GM18517 (cell line): Measurements from ENCODE around the gene HCRT.
"Not testable (repeated sequence)": the region's sequence is repeated elsewhere in the genome, so short reads cannot be mapped to it uniquely, and the experiment has no call there.

Source experiments
- ATAC-seq: cut with Tn5 transposase; IDR thresholded peaks from one replicate; pipeline ENCODE4 v1.9.1; 2021; ENCODE audit warnings: mild to moderate bottlenecking, moderate library complexity; ENCODE audit not compliant: unreplicated experiment

Gene HCRT

GRCh38 chr17:42184713-42185620 is at the start of gene HCRT:
Gene HCRT, minus strand, starts transcription at chr17:42185452. Its CDS starts 87 bp downstream, at chr17:42185365.
- no peak for ATAC-seq

GRCh38 chr17:42233994-42234393 is 48.7 kb upstream of the HCRT start:
- no peak for ATAC-seq

- ATAC-seq: no peak
Observed at GRCh38 chr17:42233156-42233555, 47.9 kb upstream of the HCRT start.

GRCh38 chr17:42230225-42230624 is 45.0 kb upstream of the HCRT start:
- no peak for ATAC-seq

- no peak for ATAC-seq
Observed at GRCh38 chr17:42227849-42228700, 42.8 kb upstream of the HCRT start.

GRCh38 chr17:42225646-42226045 is 40.4 kb upstream of the HCRT start:
- no peak for ATAC-seq

GRCh38 chr17:42224651-42225050 is 39.4 kb upstream of the HCRT start:
- no peak for ATAC-seq

GRCh38 chr17:42221886-42222745 is 36.9 kb upstream of the HCRT start:
- no peak for ATAC-seq

GRCh38 chr17:42219280-42219679 is 34.0 kb upstream of the HCRT start:
- not testable (repeated sequence) for ATAC-seq

- no peak for ATAC-seq
Observed at GRCh38 chr17:42214156-42214555, 28.9 kb upstream of the HCRT start.

GRCh38 chr17:42212382-42212781 is 27.1 kb upstream of the HCRT start:
- no peak for ATAC-seq

- ATAC-seq: not testable (repeated sequence)
Observed at GRCh38 chr17:42211921-42212341, 26.7 kb upstream of the HCRT start.

GRCh38 chr17:42210046-42210445 is 24.8 kb upstream of the HCRT start:
- no peak for ATAC-seq

GRCh38 chr17:42206153-42206612 is 20.9 kb upstream of the HCRT start:
- ATAC-seq: not testable (repeated sequence)

GRCh38 chr17:42203354-42203753 is 18.1 kb upstream of the HCRT start:
- ATAC-seq: no peak

- ATAC-seq: no peak
Observed at GRCh38 chr17:42202696-42203095, 17.4 kb upstream of the HCRT start.

GRCh38 chr17:42202159-42202558 is 16.9 kb upstream of the HCRT start:
- ATAC-seq: no peak

- no peak for ATAC-seq
Observed at GRCh38 chr17:42201458-42201772, 16.2 kb upstream of the HCRT start.

GRCh38 chr17:42200706-42201457 is 15.6 kb upstream of the HCRT start:
- no peak for ATAC-seq

- ATAC-seq: no peak
Observed at GRCh38 chr17:42199416-42200011, 14.3 kb upstream of the HCRT start.
